AG04449 (cell line): ENCODE data around the gene RAB40B.

ENCODE experiments used
- CTCF ChIA-PET: fragments of 350-600 bp; formaldehyde crosslinking; extraction: SDS; loops from one replicate; lab custom pipeline; 2021; ENCODE audit warnings: antibody characterized with exemption; lab: Yijun Ruan, JAX
- POLR2A ChIA-PET: fragments of 400-600, 350-600 bp; formaldehyde crosslinking; extraction: SDS; loops from one replicate; lab custom pipeline; 2020; ENCODE audit warnings: antibody characterized with exemption, inconsistent platforms; lab: Yijun Ruan, JAX
- DNase-seq: peaks from one replicate; pipeline ENCODE4 v3.0.0-alpha.2; 2010; ENCODE audit warnings: low read depth, low spot score
- H3K4me3 ChIP-seq: 2 replicates; pipeline ENCODE4 v1.5.1; 2011; ENCODE audit warnings: low read depth, mild to moderate bottlenecking, control low read depth, low read length
- TF ChIP-seq, protein P1 (sequence below): IDR thresholded peaks from one replicate; pipeline ENCODE4 v1.5.1; 2011; ENCODE audit warnings: mild to moderate bottlenecking, moderate library complexity, low read length, control low read depth, inconsistent platforms; ENCODE audit not compliant: insufficient read depth; ENCODE audit errors: missing control alignments

Gene RAB40B

DNA sequence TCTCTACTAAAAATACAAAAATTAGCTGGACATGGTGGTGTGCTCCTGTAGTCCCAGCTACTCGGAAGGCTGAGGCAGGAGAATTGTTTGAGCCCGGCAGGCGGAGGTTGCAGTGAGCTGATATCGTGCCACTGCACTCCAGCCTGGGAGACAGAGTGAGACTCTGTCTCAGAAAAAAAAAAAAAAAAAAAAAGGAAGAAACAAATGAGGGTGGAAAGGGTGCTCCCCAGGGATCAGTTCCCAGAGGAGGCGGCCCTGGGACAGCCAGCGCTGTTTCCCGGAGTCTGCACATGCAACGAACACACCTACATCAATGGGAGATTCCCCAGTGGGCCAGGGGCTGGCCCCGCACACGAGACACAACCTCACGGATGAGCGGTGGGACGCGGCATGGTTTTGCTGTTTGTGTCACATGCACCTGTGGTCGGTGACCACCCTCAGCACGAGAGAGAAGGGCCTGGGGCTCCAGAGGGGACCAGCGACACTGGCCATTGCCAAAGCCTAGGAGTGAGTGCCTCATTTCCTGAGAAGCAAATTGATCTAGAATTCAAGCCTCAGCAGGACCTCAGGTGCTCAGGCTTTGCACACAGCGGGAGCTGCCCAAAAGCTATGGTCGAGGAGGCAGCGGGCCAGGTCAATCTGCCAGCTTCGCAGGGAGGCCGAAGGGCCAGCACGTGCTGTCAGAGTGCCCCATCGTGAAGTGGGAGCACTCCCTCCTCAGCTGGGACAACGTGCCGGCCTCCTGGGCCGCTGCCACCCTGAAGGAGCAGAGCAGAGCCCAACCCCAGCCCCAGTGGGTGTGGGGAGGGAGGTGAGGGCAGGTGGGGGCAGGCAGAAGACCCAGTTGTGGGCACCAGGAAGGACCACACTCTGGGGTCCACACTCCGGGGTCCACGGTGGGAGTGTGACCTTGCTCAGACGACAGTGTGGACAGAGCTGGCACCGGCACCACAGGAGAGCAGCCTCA is 36.5 kb downstream of the RAB40B start:
- DNase-seq, result no peak
- POLR2A ChIA-PET, result no interaction called here
- TF ChIP-seq, protein P1, sequence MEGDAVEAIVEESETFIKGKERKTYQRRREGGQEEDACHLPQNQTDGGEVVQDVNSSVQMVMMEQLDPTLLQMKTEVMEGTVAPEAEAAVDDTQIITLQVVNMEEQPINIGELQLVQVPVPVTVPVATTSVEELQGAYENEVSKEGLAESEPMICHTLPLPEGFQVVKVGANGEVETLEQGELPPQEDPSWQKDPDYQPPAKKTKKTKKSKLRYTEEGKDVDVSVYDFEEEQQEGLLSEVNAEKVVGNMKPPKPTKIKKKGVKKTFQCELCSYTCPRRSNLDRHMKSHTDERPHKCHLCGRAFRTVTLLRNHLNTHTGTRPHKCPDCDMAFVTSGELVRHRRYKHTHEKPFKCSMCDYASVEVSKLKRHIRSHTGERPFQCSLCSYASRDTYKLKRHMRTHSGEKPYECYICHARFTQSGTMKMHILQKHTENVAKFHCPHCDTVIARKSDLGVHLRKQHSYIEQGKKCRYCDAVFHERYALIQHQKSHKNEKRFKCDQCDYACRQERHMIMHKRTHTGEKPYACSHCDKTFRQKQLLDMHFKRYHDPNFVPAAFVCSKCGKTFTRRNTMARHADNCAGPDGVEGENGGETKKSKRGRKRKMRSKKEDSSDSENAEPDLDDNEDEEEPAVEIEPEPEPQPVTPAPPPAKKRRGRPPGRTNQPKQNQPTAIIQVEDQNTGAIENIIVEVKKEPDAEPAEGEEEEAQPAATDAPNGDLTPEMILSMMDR, result no peak
- CTCF ChIA-PET, result no interaction called here
- H3K4me3 ChIP-seq, result no peak overlapping the region

DNA sequence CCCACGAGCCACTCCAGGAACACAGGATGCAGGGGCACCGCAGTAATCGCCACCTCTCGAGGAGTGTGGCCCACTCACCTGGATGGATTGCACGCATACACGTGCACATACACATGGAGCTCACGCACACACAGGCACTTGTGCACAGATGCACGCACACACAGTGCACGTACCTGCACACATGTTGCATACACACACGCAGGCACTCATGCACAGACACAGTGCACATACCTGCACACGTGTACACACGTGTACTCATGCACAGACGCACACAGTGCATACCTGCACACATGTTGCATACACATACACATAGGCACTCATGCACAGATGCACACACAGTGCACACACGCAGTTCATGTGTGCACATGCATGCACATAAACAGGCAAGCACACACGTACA is 38.6 kb downstream of the RAB40B start:
- TF ChIP-seq, protein P1, result no peak
- CTCF ChIA-PET, result no interaction called here
- POLR2A ChIA-PET, result interaction anchor here (0.6 kb wide), 1 partner anchor 10 kb away, joined by 3 read pairs; no protein-coding TSS in a partner anchor
- no peak for DNase-seq
- no peak overlapping the region for H3K4me3 ChIP-seq

DNA sequence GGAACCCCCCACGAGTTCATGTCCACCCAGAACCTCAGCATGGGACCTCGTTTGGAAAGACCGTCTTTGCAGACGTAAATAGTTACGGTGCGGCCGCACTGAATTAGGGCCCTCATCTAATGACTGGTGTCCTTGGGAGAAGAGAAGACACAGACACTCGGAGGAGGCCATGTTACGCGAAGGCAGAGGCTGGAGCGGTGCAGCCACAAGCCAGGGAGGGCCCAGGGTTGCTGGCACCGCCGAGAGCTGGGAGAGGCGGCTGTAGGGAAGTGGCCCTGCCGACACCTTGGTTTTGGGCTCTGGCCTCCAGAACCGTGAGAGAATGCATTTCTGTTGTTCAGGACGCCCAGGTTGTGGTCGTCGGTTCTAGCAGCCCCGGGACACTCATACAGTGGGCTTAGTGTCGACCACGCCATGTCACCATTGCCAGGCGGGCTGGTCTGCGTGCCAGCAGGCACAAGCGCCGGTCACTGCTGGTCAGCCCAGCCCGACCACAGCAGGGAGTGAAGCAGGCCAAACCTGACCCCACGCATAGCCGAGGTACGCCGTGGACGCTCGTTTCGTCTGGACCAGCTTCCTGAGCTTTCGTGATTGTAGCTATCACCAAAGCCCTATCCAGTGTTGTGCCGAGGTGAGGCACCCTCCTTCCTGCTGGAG is 39.6 kb downstream of the RAB40B start:
- no peak overlapping the region for H3K4me3 ChIP-seq
- DNase-seq, result no peak
- POLR2A ChIA-PET, result no interaction called here
- CTCF ChIA-PET, result no interaction called here
- TF ChIP-seq, protein P1, result no peak

DNA sequence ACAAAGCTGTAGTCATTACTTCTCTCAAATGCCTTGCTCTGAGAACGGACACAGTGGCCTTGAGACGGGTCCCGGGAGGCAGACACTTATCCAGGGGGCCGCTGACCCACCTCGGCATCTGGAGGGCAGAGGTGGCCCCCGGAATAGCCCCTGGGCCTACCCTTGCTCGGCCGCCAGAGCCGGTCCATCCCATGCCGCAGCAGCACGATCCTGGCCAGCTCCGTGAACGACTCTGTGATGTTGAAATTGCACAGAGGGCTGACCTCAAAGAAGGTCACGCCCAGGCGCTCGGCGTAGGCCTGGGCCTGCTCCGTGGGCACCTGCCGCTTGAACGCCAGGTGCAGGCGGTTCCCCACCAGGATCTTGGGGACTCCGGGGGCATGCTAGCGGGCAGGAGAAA is 40.2 kb downstream of the RAB40B start:
- no peak overlapping the region for H3K4me3 ChIP-seq
- CTCF ChIA-PET, result no interaction called here
- DNase-seq, result no peak
- TF ChIP-seq, protein P1, result no peak
- POLR2A ChIA-PET, result no interaction called here

DNA sequence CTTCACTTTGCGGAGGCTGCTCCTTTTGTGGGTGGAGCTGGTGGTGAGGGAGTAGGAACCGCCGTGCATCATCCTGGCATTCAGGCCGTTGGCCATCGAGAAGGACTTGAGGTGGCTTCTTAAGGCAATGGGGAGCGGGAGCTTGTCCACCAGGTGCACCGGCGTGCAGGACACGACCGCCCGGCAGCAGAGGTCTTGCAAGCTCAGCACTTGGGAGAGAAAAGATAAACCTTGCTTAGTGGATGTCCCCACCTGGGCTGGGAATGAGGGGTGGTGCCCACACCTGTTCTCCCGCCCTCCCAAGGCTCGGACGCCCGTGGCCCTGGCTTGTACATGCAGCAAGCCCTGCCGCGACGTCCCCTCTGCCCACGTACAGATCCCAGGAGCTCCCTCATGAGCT is 40.6 kb downstream of the RAB40B start:
- ChIA-PET CTCF (no interaction called here), POLR2A (no interaction called here)
- H3K4me3 ChIP-seq, result no peak overlapping the region
- no peak for DNase-seq
- TF ChIP-seq, protein P1, result no peak

DNA sequence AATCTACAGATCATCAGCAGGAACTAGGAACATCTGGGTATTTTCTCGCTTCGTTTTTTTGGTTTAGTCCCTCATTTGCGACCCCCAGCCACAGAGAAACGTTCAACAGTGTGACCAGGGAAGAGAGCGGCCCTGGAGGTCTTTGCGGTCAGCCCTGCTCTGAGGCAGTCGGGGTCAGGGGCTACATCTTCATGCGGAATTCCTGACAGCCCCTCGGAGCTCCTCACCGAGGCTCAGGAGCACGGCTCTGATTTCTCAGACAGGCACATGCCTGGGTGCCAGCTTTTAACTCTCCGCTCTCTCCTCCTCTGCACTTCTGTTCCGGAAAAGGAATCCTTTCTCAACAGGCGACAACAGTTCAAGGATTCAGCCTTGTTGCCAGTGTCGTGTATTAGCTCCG is 42.2 kb downstream of the RAB40B start:
- POLR2A ChIA-PET, result no interaction called here
- H3K4me3 ChIP-seq, result no peak overlapping the region
- TF ChIP-seq, protein P1, result no peak
- CTCF ChIA-PET, result interaction anchor here (1.5 kb wide), 1 partner anchor 13 kb away, joined by 4 read pairs; no protein-coding TSS in a partner anchor
- DNase-seq, result no peak
